DOHH2 (cell line): ENCODE data around the gene SHD.

ENCODE experiments used
- H3F3A ChIP-seq: fragments of 200-600 bp; sonication (generic), shearing (Covaris generic); 2 replicates; pipeline ENCODE4 v1.6.0; 2016; ENCODE audit warnings: antibody characterized with exemption, mild to moderate bottlenecking; ENCODE audit not compliant: control insufficient read depth, insufficient read depth
- H3K27ac ChIP-seq: fragments of 200-600 bp; sonication (generic); 2 replicates; pipeline ENCODE4 v1.5.1; 2014; ENCODE audit warnings: low read depth, mild to moderate bottlenecking, low read length, moderate library complexity
- H3K27me3 ChIP-seq: fragments of 200-600 bp; sonication (generic); 2 replicates; pipeline ENCODE4 v1.6.1; 2014; ENCODE audit warnings: mild to moderate bottlenecking, low read length, mixed read lengths; ENCODE audit not compliant: control insufficient read depth
- H3K36me3 ChIP-seq: fragments of 200-600 bp; sonication (generic); 2 replicates; pipeline ENCODE4 v1.6.1; 2014; ENCODE audit warnings: mild to moderate bottlenecking, low read length, moderate library complexity, mixed read lengths; ENCODE audit not compliant: control insufficient read depth
- H3K4me1 ChIP-seq: fragments of 200-600 bp; sonication (generic); 2 replicates; pipeline ENCODE4 v1.6.1; 2014; ENCODE audit warnings: mild to moderate bottlenecking, low read length, mixed read lengths; ENCODE audit not compliant: control insufficient read depth
- H3K4me2 ChIP-seq: fragments of 200-600 bp; sonication (generic); 2 replicates; pipeline ENCODE4 v1.6.0; 2014; ENCODE audit warnings: mild to moderate bottlenecking, low read length, moderate library complexity
- H3K4me3 ChIP-seq: fragments of 200-600 bp; sonication (generic); 2 replicates; pipeline ENCODE4 v1.5.1; 2014; ENCODE audit warnings: mild to moderate bottlenecking, low read length, mixed read lengths
- H3K79me2 ChIP-seq: fragments of 200-600 bp; sonication (generic); 2 replicates; pipeline ENCODE4 v1.6.1; 2014; ENCODE audit warnings: mild to moderate bottlenecking, low read length, mixed read lengths; ENCODE audit not compliant: control insufficient read depth
- H3K9me2 ChIP-seq: fragments of 200-600 bp; sonication (generic); replicated peaks from 2 replicates; pipeline ENCODE4 v1.6.1; 2014; ENCODE audit warnings: mild to moderate bottlenecking, low read length, mixed read lengths; ENCODE audit not compliant: control insufficient read depth
- H3K9me3 ChIP-seq: fragments of 200-600 bp; sonication (generic); 2 replicates; pipeline ENCODE4 v1.6.1; 2014; ENCODE audit warnings: antibody characterized with exemption, low read length, mixed read lengths; ENCODE audit not compliant: control insufficient read depth, insufficient read depth
- H4K20me1 ChIP-seq: fragments of 200-600 bp; sonication (generic); 2 replicates; pipeline ENCODE4 v1.6.0; 2014; ENCODE audit warnings: low read depth, mild to moderate bottlenecking, antibody characterized with exemption, low read length, moderate library complexity; ENCODE audit not compliant: control insufficient read depth, insufficient read depth
- EZH2phosphoT487 ChIP-seq: fragments of 200-600 bp; sonication (generic); IDR thresholded peaks from 2 replicates; pipeline ENCODE4 v1.6.1; 2017; ENCODE audit warnings: borderline replicate concordance, mild to moderate bottlenecking, antibody characterized with exemption, low read length, moderate library complexity, mixed read lengths
- TF ChIP-seq, protein P1 (sequence below): fragments of 200-600 bp; sonication (generic); IDR thresholded peaks from one replicate; pipeline ENCODE4 v1.5.1; 2014; ENCODE audit warnings: antibody characterized with exemption, mild to moderate bottlenecking, low read depth, low read length; ENCODE audit not compliant: poor library complexity, severe bottlenecking

The SHD gene

DNA sequence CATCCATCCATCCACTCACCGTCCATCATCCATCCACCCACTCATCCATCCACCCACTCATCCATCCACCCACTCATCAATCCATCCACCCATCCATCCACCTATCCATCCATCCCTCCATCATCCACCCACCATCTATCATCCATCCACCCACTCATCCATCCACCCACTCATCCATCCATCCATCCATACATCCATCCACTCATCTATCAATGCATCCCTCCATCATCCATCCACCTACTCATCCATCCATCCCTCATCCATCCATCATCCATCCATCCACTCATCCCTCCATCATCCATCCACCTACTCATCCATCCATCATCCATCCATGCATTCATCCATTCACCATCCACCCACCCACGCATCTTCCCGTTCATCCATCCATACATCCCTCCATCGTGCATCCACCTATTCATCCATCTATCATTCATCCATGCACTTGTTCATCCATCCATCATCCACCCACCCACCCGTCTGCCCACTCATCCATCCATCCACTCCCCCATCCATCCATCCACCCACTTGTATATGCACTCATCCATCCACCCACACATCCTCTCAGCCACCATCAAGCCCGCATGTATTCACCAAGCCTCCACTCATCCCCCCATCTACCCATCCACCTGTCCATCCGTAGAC, 56.0 kb downstream of the SHD start:
- Histone ChIP-seq H3K36me3 (no peaks in the 10 kb centered on the region), H3K27me3 (no peaks in the 10 kb centered on the region), H3K9me2 (no peaks in the 10 kb centered on the region), H3K4me1 (peaks cover 11% of the 10 kb centered on the region), H3K27ac (no peak overlapping the region), H4K20me1 (no peaks in the 10 kb centered on the region), H3F3A (no peaks in the 10 kb centered on the region), H3K79me2 (no peaks in the 10 kb centered on the region), H3K4me2 (no peak overlapping the region), H3K9me3 (no peaks in the 10 kb centered on the region), H3K4me3 (no peak overlapping the region)
- TF ChIP-seq, protein P1, sequence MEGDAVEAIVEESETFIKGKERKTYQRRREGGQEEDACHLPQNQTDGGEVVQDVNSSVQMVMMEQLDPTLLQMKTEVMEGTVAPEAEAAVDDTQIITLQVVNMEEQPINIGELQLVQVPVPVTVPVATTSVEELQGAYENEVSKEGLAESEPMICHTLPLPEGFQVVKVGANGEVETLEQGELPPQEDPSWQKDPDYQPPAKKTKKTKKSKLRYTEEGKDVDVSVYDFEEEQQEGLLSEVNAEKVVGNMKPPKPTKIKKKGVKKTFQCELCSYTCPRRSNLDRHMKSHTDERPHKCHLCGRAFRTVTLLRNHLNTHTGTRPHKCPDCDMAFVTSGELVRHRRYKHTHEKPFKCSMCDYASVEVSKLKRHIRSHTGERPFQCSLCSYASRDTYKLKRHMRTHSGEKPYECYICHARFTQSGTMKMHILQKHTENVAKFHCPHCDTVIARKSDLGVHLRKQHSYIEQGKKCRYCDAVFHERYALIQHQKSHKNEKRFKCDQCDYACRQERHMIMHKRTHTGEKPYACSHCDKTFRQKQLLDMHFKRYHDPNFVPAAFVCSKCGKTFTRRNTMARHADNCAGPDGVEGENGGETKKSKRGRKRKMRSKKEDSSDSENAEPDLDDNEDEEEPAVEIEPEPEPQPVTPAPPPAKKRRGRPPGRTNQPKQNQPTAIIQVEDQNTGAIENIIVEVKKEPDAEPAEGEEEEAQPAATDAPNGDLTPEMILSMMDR, result no peak
- no peak for TF ChIP-seq EZH2phosphoT487

DNA sequence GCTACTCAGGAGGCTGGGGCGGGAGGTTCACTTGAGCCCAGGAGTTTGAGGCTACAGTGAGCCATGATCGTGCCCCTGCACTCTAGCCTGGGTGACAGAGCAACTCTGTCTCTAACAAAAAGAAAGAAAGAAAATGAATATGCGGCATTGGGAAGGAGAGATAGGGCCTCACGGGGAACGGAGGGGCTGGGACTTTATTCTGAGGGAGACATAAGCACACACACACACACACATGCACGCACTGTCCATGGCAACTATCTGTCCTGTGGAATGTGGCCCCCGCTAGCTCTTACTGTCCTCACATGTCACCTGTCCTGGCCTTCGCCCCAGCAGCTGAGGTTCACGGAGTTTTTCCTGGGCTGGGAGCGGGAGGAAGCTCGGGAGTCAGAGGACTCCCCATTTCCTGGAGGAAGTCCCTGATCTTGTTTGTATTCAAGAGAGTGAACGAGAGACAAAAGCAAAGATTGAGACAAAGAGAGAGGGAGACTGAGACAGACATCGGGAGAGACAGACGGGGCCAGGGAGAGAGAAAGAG, 58.9 kb downstream of the SHD start:
- H3F3A ChIP-seq, result no peaks in the 10 kb centered on the region
- no peaks in the 10 kb centered on the region for H4K20me1 ChIP-seq
- no peaks in the 10 kb centered on the region for H3K79me2 ChIP-seq
- no peaks in the 10 kb centered on the region for H3K36me3 ChIP-seq
- TF ChIP-seq, protein P1, result no peak
- no peak for TF ChIP-seq EZH2phosphoT487
- peak overlapping the region; percentile 13 for H3K4me3 ChIP-seq
- H3K27ac ChIP-seq, result no peak overlapping the region
- peaks cover 16% of the 10 kb centered on the region for H3K4me1 ChIP-seq
- H3K27me3 ChIP-seq, result no peaks in the 10 kb centered on the region
- no peaks in the 10 kb centered on the region for H3K9me2 ChIP-seq
- peak overlapping the region; percentile 35 for H3K4me2 ChIP-seq
- H3K9me3 ChIP-seq, result no peaks in the 10 kb centered on the region

DNA sequence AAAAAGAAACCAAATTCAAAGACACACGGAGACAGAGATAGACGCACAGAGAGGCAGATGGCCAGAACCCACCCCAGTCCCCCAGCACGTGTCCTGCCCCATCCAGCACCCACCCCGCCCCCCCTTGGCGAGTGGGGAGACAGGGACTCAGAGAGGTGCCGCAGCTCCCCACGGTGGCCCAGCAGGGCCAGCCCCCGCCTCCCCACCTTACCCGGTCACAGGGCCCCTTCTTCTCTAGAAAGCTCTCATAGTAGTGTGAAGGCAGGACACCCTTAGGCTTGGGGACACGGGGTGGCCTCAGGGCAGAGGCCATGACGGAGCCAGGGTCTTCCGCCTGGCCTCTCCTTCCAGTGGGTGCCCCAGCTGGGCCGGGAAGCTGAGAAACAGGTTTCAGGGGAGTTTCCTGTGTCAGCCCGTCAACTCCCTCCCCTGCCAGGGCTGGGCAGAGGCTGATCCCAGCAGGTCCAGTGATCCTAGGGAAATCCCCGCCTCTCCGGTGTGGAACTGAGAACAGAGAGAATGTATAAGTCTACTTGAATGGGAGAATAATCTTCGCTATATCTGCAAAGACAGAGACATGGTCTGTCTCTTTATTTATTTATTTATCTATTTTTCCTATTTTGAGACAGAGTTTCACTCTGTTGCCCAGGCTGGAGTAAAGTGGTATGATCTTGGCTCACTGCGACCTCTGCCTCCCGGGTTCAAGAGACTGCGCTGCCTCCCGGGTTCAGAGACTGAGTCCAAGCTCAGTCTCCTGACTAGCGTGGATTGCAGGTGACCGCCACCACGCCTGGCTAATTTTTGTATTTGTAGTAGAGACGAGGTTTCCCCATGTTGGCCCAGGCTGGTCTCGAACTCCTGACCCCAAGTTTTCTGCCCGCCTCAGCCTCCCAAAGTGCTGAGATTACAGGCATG, 59.6 kb downstream of the SHD start, which contains the start of gene STAP2:
Gene STAP2, minus strand, starts transcription at position 387 of the 915 bp plus-strand sequence. Its CDS starts 74 bp downstream, at position 313.
- Histone ChIP-seq H3K27me3 (no peaks in the 10 kb centered on the region), H3F3A (no peaks in the 10 kb centered on the region), H3K9me3 (no peaks in the 10 kb centered on the region), H3K4me3 (peak within 1 kb of the TSS; percentile 13), H3K79me2 (no peaks in the 10 kb centered on the region), H3K4me1 (peaks cover 19% of the 10 kb centered on the region), H4K20me1 (no peaks in the 10 kb centered on the region), H3K4me2 (peak within 1 kb of the TSS; percentile 35), H3K9me2 (no peaks in the 10 kb centered on the region), H3K36me3 (no peaks in the 10 kb centered on the region), H3K27ac (no peak within 1 kb of the TSS)
- no peak for TF ChIP-seq EZH2phosphoT487
- TF ChIP-seq, protein P1, result no peak
